Measurements from ENCODE around the gene ABCA5. TPM values are rescaled to one million over a fixed set of nuclear protein-coding genes. Genes with fewer than 3 reads are reported as not detected.

The ABCA5 gene
- total RNA-seq, 1 donor from 2014 or later: 7.8 TPM

- H3K9me3 ChIP-seq: no peaks in the 10 kb centered on the region
- DNase-seq (ENCODE audit: low spot score in 2 of 2): no peak
- H3K27ac ChIP-seq: no peak overlapping the region
- no peaks in the 10 kb centered on the region for H3K36me3 ChIP-seq
- TF ChIP-seq, protein P1, sequence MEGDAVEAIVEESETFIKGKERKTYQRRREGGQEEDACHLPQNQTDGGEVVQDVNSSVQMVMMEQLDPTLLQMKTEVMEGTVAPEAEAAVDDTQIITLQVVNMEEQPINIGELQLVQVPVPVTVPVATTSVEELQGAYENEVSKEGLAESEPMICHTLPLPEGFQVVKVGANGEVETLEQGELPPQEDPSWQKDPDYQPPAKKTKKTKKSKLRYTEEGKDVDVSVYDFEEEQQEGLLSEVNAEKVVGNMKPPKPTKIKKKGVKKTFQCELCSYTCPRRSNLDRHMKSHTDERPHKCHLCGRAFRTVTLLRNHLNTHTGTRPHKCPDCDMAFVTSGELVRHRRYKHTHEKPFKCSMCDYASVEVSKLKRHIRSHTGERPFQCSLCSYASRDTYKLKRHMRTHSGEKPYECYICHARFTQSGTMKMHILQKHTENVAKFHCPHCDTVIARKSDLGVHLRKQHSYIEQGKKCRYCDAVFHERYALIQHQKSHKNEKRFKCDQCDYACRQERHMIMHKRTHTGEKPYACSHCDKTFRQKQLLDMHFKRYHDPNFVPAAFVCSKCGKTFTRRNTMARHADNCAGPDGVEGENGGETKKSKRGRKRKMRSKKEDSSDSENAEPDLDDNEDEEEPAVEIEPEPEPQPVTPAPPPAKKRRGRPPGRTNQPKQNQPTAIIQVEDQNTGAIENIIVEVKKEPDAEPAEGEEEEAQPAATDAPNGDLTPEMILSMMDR (IDR thresholded peaks at IDR 0.05): no peak
- intact Hi-C loops (cut with DNase I): no loop called here
- H3K4me3 ChIP-seq: no peak overlapping the region
- no peaks in the 10 kb centered on the region for H3K27me3 ChIP-seq
- H3K4me1 ChIP-seq: no peaks in the 10 kb centered on the region
Measured at GRCh38 chr17:69336580-69336979, 9.6 kb upstream of the ABCA5 start.

DNA sequence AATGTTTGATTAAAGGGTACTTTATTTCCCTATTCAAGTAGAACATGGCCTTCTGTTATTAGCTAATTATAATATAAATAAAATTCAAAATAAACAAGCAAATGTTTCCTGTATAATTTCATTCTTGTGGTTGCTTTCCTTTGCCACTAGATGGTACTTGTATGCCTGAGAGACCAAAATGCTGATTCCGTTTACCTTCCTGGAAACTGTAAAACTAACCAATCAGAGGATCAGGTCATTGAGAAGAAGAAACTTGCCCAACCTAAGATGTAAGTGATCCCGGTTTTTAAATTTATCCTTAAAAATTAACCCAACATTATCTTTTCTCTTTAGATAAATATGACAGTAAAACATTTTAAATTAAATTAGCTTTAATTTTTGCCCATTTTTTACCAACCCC lies 8.1 kb upstream of the ABCA5 start:
- intact Hi-C loops (cut with DNase I): no loop called here
- H3K27me3 ChIP-seq: no peaks in the 10 kb centered on the region
- no peaks in the 10 kb centered on the region for H3K4me1 ChIP-seq
- H3K9me3 ChIP-seq: no peaks in the 10 kb centered on the region
- no peak for DNase-seq (ENCODE audit: low spot score in 2 of 2)
- H3K36me3 ChIP-seq: no peaks in the 10 kb centered on the region
- H3K4me3 ChIP-seq: no peak overlapping the region
- H3K27ac ChIP-seq: no peak overlapping the region
- TF ChIP-seq, protein P1 (IDR thresholded peaks at IDR 0.05): peak; percentile 13 to 17 (median 15)

DNA sequence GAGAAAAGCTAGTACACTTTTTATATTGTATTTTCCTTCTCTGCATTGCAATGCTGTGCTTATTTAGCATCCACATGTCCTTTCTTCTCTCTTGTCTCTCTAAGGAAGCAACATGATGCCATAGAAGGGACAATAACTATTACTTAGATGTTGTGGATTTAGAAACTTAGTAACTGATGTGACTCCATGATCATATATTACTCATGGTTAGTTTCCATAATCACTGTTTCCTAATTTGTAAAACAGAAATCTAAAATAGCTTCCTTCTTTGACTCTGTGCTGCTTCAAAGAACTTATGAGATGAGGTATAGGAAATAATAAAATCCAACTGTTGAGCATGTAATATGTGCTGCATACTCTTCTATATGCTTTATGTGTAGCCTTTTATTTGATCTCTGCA lies 6.6 kb upstream of the ABCA5 start:
- intact Hi-C loops (cut with DNase I): no loop called here
- DNase-seq (ENCODE audit: low spot score in 2 of 2): no peak
- TF ChIP-seq, protein P1 (IDR thresholded peaks at IDR 0.05): no peak
- H3K4me1 ChIP-seq: no peaks in the 10 kb centered on the region
- H3K27me3 ChIP-seq: no peaks in the 10 kb centered on the region
- no peaks in the 10 kb centered on the region for H3K36me3 ChIP-seq
- H3K4me3 ChIP-seq: no peak overlapping the region
- no peak overlapping the region for H3K27ac ChIP-seq
- H3K9me3 ChIP-seq: no peaks in the 10 kb centered on the region

GRCh38 chr17:69331756-69332155 lies 4.8 kb upstream of the ABCA5 start:
- DNase-seq (ENCODE audit: low spot score in 2 of 2): no peak
- Histone ChIP-seq H3K4me3 (no peak overlapping the region), H3K27me3 (no peaks in the 10 kb centered on the region), H3K36me3 (no peaks in the 10 kb centered on the region), H3K9me3 (no peaks in the 10 kb centered on the region), H3K4me1 (no peaks in the 10 kb centered on the region), H3K27ac (no peak overlapping the region)
- intact Hi-C loops (cut with DNase I): no loop called here
- TF ChIP-seq, protein P1 (IDR thresholded peaks at IDR 0.05): no peak

- no peak for DNase-seq (ENCODE audit: low spot score in 2 of 2)
- Histone ChIP-seq H3K27me3 (no peaks in the 10 kb centered on the region), H3K27ac (peak overlapping the region; percentile 62 to 63), H3K4me3 (peak overlapping the region; percentile 88 to 90), H3K9me3 (no peaks in the 10 kb centered on the region), H3K36me3 (no peaks in the 10 kb centered on the region), H3K4me1 (peaks cover 0 to 15% of the 10 kb centered on the region in 2 donors)
- TF ChIP-seq, protein P1 (IDR thresholded peaks at IDR 0.05): no peak
- intact Hi-C loops (cut with DNase I): loop anchor here (1.0 to 5.0 kb wide), 3 partner anchors 201 to 1334 kb away; no protein-coding TSS in a partner anchor
Measured at GRCh38 chr17:69326377-69327059, 415 bp downstream of the ABCA5 start.
